ENCODE measurements around the gene SNTG2.

Gene SNTG2

GRCh38 chr2:1319393-1319792 lies 368.7 kb downstream of the SNTG2 start:
- H3K9me3 ChIP-seq (ENCODE audit: control insufficient read depth, insufficient read depth, low read length), result peaks cover under 1% of the 10 kb centered on the region; the same call in 1 of the 2 replicates
- no peaks in the 10 kb centered on the region for H3F3A ChIP-seq (ENCODE audit: control insufficient read depth, insufficient read depth)
- H3K36me3 ChIP-seq (ENCODE audit: control insufficient read depth, low read length), result no peaks in the 10 kb centered on the region
- no peak overlapping the region for H3K27ac ChIP-seq (ENCODE audit: low read depth, low read length)
- TF ChIP-seq CTCF (IDR thresholded peaks at IDR 0.05; ENCODE audit: low read depth, low read length, poor library complexity, severe bottlenecking), result no peak
- no peak for TF ChIP-seq EZH2phosphoT487 (IDR thresholded peaks at IDR 0.05; ENCODE audit: borderline replicate concordance, low read length)
- H3K27me3 ChIP-seq (ENCODE audit: control insufficient read depth, low read length), result no peaks in the 10 kb centered on the region
- no peaks in the 10 kb centered on the region for H3K4me1 ChIP-seq (ENCODE audit: control insufficient read depth, low read length)
- no peaks in the 10 kb centered on the region for H4K20me1 ChIP-seq (ENCODE audit: control insufficient read depth, insufficient read depth, low read depth, low read length)
- no peak overlapping the region for H3K4me2 ChIP-seq (ENCODE audit: low read length)
- no peaks in the 10 kb centered on the region for H3K79me2 ChIP-seq (ENCODE audit: control insufficient read depth, low read length)
- no peaks in the 10 kb centered on the region for H3K9me2 ChIP-seq (replicated peaks; ENCODE audit: control insufficient read depth, low read length)
- no peak overlapping the region for H3K4me3 ChIP-seq (ENCODE audit: low read length)

GRCh38 chr2:1321321-1321720 lies 370.7 kb downstream of the SNTG2 start:
- Histone ChIP-seq H3K79me2 (ENCODE audit: control insufficient read depth, low read length) (no peaks in the 10 kb centered on the region), H4K20me1 (ENCODE audit: control insufficient read depth, insufficient read depth, low read depth, low read length) (no peaks in the 10 kb centered on the region), H3K27ac (ENCODE audit: low read depth, low read length) (no peak overlapping the region), H3K4me3 (ENCODE audit: low read length) (no peak overlapping the region), H3K36me3 (ENCODE audit: control insufficient read depth, low read length) (no peaks in the 10 kb centered on the region), H3K9me3 (ENCODE audit: control insufficient read depth, insufficient read depth, low read length) (no peaks in the 10 kb centered on the region), H3F3A (ENCODE audit: control insufficient read depth, insufficient read depth) (no peaks in the 10 kb centered on the region), H3K27me3 (ENCODE audit: control insufficient read depth, low read length) (no peaks in the 10 kb centered on the region), H3K4me1 (ENCODE audit: control insufficient read depth, low read length) (no peaks in the 10 kb centered on the region), H3K9me2 (replicated peaks; ENCODE audit: control insufficient read depth, low read length) (no peaks in the 10 kb centered on the region), H3K4me2 (ENCODE audit: low read length) (no peak overlapping the region)
- TF ChIP-seq EZH2phosphoT487 (IDR thresholded peaks at IDR 0.05; ENCODE audit: borderline replicate concordance, low read length) (no peak), CTCF (IDR thresholded peaks at IDR 0.05; ENCODE audit: low read depth, low read length, poor library complexity, severe bottlenecking) (no peak)

GRCh38 chr2:1324884-1325283 lies 374.2 kb downstream of the SNTG2 start:
- Histone ChIP-seq H3K4me1 (ENCODE audit: control insufficient read depth, low read length) (no peaks in the 10 kb centered on the region), H3F3A (ENCODE audit: control insufficient read depth, insufficient read depth) (no peaks in the 10 kb centered on the region), H3K79me2 (ENCODE audit: control insufficient read depth, low read length) (no peaks in the 10 kb centered on the region), H3K36me3 (ENCODE audit: control insufficient read depth, low read length) (no peaks in the 10 kb centered on the region), H3K4me2 (ENCODE audit: low read length) (no peak overlapping the region), H3K27ac (ENCODE audit: low read depth, low read length) (no peak overlapping the region), H3K9me2 (replicated peaks; ENCODE audit: control insufficient read depth, low read length) (no peaks in the 10 kb centered on the region), H4K20me1 (ENCODE audit: control insufficient read depth, insufficient read depth, low read depth, low read length) (no peaks in the 10 kb centered on the region), H3K4me3 (ENCODE audit: low read length) (no peak overlapping the region), H3K9me3 (ENCODE audit: control insufficient read depth, insufficient read depth, low read length) (no peaks in the 10 kb centered on the region), H3K27me3 (ENCODE audit: control insufficient read depth, low read length) (no peaks in the 10 kb centered on the region)
- no peak for TF ChIP-seq EZH2phosphoT487 (IDR thresholded peaks at IDR 0.05; ENCODE audit: borderline replicate concordance, low read length)
- no peak for TF ChIP-seq CTCF (IDR thresholded peaks at IDR 0.05; ENCODE audit: low read depth, low read length, poor library complexity, severe bottlenecking)

- no peak for TF ChIP-seq CTCF (IDR thresholded peaks at IDR 0.05; ENCODE audit: low read depth, low read length, poor library complexity, severe bottlenecking)
- Histone ChIP-seq H3K4me3 (ENCODE audit: low read length) (no peak overlapping the region), H3K27ac (ENCODE audit: low read depth, low read length) (no peak overlapping the region), H4K20me1 (ENCODE audit: control insufficient read depth, insufficient read depth, low read depth, low read length) (no peaks in the 10 kb centered on the region), H3F3A (ENCODE audit: control insufficient read depth, insufficient read depth) (no peaks in the 10 kb centered on the region), H3K79me2 (ENCODE audit: control insufficient read depth, low read length) (no peaks in the 10 kb centered on the region), H3K9me3 (ENCODE audit: control insufficient read depth, insufficient read depth, low read length) (no peaks in the 10 kb centered on the region), H3K4me1 (ENCODE audit: control insufficient read depth, low read length) (no peaks in the 10 kb centered on the region), H3K27me3 (ENCODE audit: control insufficient read depth, low read length) (no peaks in the 10 kb centered on the region), H3K9me2 (replicated peaks; ENCODE audit: control insufficient read depth, low read length) (no peaks in the 10 kb centered on the region), H3K4me2 (ENCODE audit: low read length) (no peak overlapping the region), H3K36me3 (ENCODE audit: control insufficient read depth, low read length) (no peaks in the 10 kb centered on the region)
These were observed 378.0 kb downstream of the SNTG2 start for GRCh38 chr2:1328684-1329083.

Measured in DOHH2 (cell line).